Measurements from ENCODE around the gene TP53BP1.
"Not testable (repeated sequence)": the region's sequence is repeated elsewhere in the genome, so short reads cannot be mapped to it uniquely, and the experiment has no call there.

TP53BP1 gene

DNA sequence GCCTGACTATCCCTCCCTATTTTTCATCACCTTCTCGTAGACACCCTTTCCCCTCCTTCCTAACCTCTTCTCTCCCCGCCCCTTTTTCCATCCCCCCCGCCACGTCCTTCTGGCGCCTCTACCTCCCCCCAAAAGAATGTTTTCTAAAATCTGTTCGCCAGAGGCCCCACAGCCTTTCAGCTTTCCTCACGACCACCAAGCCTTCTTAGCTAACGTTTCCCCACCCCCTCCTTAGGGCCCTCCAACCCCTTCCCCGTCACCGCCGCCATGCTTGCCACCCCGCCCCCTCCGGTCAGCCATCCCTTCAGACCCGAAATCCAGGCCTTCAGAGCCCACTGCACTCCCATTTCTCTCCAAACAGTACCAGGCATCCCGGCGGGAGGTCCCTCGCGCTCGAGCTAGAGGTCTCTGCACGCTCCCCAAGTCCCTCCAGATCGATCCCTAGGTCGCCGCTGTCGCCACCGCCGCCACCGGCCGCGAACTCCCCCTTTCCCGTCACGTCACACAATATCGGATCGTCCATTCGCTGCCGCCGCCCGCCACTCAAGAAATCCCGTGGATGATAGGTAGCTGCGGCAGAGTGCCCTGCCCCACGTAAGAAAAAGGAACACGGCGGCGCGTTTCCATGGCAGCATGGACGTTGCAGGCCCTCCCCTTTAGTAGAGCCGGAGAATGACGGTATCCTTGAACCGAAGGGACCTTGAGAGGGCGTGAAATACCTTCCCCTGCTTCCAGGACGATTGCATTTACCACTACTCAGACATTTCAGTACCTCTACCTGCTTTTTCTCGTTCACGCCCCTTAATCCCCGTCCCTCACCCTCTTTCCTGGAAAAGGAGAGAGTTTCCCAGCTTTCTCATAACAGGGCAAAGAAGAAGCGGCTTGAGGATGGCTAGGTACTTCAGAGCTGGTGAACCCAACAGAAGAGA, at the start of gene TP53BP1:
Gene TP53BP1 (minus strand): TSS at position 484 of the 929 bp plus-strand sequence. CDS start 113 bp downstream, at position 371.
- DNase-seq: peak; percentile 96

DNA sequence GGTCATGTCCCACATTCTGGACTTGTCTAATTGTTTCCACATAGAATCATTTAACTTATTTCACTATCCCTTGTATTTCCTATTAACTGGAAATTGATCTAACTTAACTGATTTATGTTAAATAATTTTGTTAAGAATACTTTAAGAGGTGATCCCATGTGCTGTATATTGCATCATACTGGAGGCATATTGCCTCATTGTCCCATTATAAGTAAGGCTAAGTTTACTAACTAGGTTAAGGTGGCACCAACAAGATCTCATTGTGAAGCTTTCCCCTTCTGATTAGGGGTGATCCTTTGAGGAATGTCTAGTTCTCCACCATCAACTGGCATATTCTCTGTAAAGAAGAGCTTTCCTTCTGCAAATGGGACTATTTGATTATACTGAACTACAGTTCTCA, 48.8 kb upstream of the TP53BP1 start:
- no peak for DNase-seq

DNA sequence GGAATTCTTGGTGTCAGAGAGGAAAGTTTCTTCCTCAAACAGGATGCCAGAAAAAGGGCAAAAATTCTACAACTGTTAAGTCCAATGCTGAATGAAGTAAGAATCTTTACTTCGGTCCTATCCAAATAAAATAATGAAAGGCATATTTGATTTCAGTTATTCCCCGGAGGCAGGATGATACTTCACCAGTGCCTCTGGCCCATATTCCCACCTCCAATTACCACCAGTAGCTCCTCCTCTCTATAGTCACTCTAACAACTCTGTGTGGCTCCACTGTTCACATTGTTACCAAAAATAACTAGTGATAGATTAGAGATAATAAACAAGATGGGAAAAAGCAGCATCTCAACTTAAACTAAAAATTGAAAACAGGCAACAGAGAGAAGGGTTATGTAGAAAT, 45.1 kb upstream of the TP53BP1 start:
- no peak for DNase-seq

DNA sequence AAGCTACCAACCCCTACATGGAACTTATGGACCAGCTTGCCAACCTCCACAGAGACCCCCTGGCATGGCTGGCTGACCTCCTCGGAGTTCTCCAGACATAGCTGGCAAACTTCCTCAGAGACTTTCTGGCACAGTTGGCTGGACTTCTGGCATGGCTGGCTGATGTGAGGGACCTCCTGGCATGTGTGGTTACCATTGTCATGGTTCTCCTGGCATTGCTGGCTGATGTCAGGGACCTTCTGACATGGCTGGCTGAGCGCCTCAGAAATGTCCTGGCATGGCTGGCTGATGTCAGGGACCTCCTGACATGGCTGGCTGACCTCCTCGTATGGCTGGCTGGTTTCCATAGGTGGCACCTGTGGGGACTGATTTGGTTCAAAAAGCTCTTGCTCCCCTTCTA, 41.9 kb upstream of the TP53BP1 start:
- no peak for DNase-seq

DNA sequence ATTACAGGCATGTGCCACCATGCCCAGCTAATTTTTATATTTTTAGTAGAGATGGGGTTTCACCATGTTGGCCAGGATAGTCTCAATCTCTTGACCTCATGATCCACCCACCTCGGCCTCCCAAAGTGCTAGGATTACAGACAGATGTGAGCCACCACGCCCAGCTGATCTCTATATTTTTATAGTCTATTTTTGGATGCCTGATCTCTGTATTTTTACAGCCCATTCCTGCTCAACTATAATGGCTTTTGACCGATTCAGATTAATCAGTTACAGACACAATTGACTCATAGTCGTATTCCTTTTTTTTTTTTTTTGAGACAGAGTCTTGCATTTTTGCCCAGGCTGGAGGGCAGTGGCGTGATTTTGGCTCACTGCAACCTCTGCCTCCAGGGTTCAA, 39.9 kb upstream of the TP53BP1 start:
- DNase-seq: not testable (repeated sequence)

DNA sequence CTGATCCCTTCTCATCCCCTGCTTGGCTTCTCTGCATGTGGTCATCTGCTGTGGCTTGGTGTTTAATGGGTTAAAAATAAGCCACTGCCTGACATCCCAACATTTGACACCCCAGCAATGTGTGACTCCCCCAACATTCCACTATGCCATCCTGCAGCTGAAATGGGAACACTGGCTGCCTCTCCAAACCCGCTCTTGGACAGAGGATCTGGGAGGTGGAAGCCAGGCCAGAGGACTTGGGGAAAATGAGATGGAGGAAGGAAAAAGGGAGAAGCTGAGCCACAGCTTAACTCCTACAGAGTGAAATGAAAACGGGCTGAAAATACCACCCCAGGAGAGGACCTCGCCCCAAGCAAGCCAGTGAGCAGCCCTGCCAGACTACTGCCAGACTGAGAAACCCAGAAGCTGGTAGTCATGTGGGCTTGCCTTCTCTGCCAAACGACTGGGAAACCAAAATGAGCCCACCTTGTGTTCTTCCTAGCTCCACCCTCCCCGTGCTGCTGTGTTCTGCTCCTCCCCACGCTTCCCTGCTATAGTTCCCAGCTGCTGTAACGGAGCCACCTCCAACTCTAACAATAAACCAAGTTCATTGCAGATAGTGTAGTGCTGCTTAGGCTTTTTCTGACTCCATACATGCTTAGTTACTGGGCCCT, 38.2 kb upstream of the TP53BP1 start:
- DNase-seq: no peak

GRCh38 chr15:43529587-43530345, 36.8 kb upstream of the TP53BP1 start:
- no peak for DNase-seq

GRCh38 chr15:43529141-43529540, 36.2 kb upstream of the TP53BP1 start:
- DNase-seq: no peak

DNA sequence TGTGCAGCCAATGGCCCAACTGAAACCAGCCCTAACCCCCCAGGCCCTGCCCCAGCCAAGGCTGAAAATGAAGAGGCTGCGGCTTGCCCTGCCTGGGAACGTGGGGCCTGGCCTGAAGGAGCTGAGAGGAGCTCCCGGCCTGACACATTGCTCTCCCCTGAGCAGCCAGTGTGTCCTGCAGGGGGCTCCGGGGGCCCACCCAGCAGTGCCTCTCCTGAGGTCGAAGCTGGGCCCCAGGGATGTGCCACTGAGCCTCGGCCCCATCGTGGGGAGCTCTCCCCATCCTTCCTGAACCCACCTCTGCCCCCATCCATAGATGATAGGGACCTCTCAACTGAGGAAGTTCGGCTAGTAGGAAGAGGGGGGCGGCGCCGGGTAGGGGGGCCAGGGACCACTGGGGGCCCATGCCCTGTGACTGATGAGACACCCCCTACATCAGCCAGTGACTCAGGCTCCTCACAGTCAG, 35.6 kb upstream of the TP53BP1 start:
- DNase-seq: no peak

DNA sequence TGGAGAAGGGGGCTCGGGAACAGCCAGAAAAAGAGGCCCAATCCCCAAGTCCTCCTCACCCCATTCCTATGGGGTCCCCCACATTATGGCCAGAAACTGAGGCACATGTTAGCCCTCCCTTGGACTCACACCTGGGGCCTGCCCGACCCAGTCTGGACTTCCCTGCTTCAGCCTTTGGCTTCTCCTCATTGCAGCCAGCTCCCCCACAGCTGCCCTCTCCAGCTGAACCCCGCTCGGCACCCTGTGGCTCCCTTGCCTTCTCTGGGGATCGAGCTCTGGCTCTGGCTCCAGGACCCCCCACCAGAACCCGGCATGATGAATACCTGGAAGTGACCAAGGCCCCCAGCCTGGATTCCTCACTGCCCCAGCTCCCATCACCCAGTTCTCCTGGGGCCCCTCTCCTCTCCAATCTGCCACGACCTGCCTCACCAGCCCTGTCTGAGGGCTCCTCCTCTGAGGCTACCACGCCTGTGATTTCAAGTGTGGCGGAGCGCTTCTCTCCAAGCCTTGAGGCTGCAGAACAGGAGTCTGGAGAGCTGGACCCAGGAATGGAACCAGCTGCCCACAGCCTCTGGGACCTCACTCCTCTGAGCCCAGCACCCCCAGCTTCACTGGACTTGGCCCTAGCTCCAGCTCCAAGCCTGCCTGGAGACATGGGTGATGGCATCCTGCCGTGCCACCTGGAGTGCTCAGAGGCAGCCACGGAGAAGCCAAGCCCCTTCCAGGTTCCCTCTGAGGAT, 35.0 kb upstream of the TP53BP1 start:
- DNase-seq: no peak

DNA sequence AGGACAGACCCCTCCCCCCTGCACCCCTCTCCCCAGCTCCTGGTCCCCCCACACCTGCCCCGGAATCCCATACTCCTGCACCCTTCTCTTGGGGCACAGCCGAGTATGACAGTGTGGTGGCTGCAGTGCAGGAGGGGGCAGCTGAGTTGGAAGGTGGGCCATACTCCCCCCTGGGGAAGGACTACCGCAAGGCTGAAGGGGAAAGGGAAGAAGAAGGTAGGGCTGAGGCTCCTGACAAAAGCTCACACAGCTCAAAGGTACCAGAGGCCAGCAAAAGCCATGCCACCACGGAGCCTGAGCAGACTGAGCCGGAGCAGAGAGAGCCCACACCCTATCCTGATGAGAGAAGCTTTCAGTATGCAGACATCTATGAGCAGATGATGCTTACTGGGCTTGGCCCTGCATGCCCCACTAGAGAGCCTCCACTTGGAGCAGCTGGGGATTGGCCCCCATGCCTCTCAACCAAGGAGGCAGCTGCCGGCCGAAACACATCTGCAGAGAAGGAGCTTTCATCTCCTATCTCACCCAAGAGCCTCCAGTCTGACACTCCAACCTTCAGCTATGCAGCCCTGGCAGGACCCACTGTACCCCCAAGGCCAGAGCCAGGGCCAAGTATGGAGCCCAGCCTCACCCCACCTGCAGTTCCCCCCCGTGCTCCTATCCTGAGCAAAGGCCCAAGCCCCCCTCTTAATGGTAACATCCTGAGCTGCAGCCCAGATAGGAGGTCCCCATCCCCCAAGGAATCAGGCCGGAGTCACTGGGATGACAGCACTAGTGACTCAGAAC, 34.3 kb upstream of the TP53BP1 start:
- DNase-seq: no peak

DNA sequence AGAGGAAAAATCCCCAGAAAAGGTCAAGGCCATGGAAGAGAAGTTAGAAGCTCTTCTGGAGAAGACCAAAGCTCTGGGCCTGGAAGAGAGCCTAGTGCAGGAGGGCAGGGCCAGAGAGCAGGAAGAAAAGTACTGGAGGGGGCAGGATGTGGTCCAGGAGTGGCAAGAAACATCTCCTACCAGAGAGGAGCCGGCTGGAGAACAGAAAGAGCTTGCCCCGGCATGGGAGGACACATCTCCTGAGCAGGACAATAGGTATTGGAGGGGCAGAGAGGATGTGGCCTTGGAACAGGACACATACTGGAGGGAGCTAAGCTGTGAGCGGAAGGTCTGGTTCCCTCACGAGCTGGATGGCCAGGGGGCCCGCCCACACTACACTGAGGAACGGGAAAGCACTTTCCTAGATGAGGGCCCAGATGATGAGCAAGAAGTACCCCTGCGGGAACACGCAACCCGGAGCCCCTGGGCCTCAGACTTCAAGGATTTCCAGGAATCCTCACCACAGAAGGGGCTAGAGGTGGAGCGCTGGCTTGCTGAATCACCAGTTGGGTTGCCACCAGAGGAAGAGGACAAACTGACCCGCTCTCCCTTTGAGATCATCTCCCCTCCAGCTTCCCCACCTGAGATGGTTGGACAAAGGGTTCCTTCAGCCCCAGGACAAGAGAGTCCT, 33.4 kb upstream of the TP53BP1 start:
- DNase-seq: no peak

DNA sequence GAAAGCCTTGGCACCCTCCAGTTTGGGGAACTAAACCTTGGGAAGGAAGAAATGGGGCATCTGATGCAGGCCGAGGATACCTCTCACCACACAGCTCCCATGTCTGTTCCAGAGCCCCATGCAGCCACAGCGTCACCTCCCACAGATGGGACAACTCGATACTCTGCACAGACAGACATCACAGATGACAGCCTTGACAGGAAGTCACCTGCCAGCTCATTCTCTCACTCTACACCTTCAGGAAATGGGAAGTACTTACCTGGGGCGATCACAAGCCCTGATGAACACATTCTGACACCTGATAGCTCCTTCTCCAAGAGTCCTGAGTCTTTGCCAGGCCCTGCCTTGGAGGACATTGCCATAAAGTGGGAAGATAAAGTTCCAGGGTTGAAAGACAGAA, 32.2 kb upstream of the TP53BP1 start:
- DNase-seq: no peak

DNA sequence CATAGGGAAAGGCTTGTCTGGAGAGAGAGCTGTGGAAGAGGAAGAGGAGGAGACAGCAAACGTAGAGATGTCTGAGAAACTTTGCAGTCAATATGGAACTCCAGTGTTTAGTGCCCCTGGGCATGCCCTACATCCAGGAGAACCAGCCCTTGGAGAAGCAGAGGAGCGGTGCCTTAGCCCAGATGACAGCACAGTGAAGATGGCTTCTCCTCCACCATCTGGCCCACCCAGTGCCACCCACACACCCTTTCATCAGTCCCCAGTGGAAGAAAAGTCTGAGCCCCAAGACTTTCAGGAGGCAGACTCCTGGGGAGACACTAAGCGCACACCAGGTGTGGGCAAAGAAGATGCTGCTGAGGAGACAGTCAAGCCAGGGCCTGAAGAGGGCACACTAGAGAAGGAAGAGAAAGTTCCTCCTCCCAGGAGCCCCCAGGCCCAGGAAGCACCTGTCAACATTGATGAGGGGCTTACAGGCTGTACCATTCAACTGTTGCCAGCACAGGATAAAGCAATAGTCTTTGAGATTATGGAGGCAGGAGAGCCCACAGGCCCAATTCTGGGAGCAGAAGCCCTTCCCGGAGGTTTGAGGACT, 31.4 kb upstream of the TP53BP1 start:
- no peak for DNase-seq

- DNase-seq: no peak
These were observed 30.7 kb upstream of the TP53BP1 start for GRCh38 chr15:43523646-43524045.

DNA sequence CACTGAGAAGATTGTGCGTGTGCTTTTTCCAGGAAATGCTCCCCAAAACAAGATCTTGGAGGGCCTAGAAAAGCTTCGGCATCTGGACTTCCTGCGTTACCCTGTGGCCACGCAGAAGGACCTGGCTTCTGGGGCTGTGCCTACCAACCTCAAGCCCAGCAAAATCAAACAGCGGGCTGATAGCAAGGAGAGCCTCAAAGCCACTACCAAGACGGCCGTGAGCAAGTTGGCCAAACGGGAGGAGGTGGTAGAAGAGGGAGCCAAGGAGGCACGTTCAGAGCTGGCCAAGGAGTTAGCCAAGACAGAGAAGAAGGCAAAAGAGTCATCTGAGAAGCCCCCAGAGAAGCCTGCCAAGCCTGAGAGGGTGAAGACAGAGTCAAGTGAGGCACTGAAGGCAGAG, 29.3 kb upstream of the TP53BP1 start:
- no peak for DNase-seq

- DNase-seq: no peak
These were observed 28.5 kb upstream of the TP53BP1 start for GRCh38 chr15:43521419-43521818.

- DNase-seq: no peak
These were observed 27.2 kb upstream of the TP53BP1 start for GRCh38 chr15:43520138-43520537.

GRCh38 chr15:43519196-43519595, 26.2 kb upstream of the TP53BP1 start:
- DNase-seq: no peak

DNA sequence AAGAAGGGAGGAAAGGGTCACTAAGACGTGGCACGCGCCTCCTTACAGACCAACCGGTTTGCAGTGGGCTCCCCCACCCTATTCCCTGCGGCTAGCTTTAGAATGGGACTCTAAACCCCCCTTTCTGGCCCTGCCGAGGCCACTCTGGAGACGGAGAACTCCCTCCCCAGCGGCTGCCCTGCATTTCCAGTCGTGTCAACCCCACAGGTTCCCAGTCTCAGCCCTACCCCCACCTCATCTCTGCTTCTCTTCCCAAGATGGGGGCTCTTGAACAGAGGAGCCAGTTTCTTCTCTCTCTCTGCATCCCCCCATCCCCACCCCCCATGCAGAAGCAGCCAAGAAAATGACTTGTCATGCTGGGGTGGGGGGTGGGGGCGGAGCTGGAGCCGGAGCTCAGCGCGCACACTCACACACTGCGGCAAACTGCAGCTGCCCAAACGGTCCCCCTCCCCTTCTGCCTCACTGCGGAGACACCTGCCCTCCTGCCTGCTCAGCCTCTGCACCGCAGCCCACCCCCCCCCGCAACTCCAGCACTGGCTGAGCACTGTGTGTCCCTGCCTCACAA, 25.3 kb upstream of the TP53BP1 start:
- no peak for DNase-seq

Data from stimulated activated CD4-positive, alpha-beta T cell treated with anti-CD3 and anti-CD28 coated beads, Interleukin-4, amount 100 ng/mL, for 24 hours (primary cell).